ENCODE measurements around the gene PGGHG. TPM values are rescaled to one million over a fixed set of nuclear protein-coding genes. Genes with fewer than 3 reads are reported as not detected.
A peak's percentile ranks its signal among the peaks of the same experiment; 100 is the strongest.
"Not testable (repeated sequence)": the region's sequence is repeated elsewhere in the genome, so short reads cannot be mapped to it uniquely, and the experiment has no call there.

PGGHG gene
- total and polyA plus RNA-seq, 5 experiments from 2014 or later: 8.1 to 707 (median 14.9) TPM

GRCh38 chr11:329886-330253, 40.9 kb downstream of the PGGHG start:
- Mint-ChIP-seq H3K9me3 (no peaks in the 10 kb centered on the region), H3K27ac (peak overlapping the region; percentile 81 to 95 (median 92)), H3K4me1 (peaks cover 29 to 88% (median 73%) of the 10 kb centered on the region in 4 donors), H3K27me3 (no peaks in the 10 kb centered on the region), H3K36me3 (no peaks in the 10 kb centered on the region), H3K4me3 (peak overlapping the region in 9 of 10 donors; percentile 22 to 74 (median 56))
- DNase-seq (no peak), ATAC-seq (no peak)
- POLR2A ChIA-PET: interaction anchor here (0.8 to 5.6 kb wide), 10 partner anchors 10 to 123 kb away, joined by 3 to 38 read pairs (median 5); partner anchors contain the start of genes BET1L and RIC8A

GRCh38 chr11:330307-330693, 41.4 kb downstream of the PGGHG start:
- Mint-ChIP-seq H3K27ac (peak overlapping the region; percentile 81 to 95 (median 92)), H3K4me1 (peaks cover 27 to 86% (median 70%) of the 10 kb centered on the region in 4 donors), H3K27me3 (no peaks in the 10 kb centered on the region), H3K36me3 (no peaks in the 10 kb centered on the region), H3K9me3 (no peaks in the 10 kb centered on the region), H3K4me3 (peak overlapping the region in 5 of 10 donors; percentile 60 to 84 (median 73))
- POLR2A ChIA-PET: interaction anchor here (0.8 to 5.6 kb wide), 9 partner anchors 9 to 123 kb away, joined by 3 to 38 read pairs (median 6); partner anchors contain the start of genes BET1L and RIC8A
- DNase-seq (no peak), ATAC-seq (no peak)

DNA sequence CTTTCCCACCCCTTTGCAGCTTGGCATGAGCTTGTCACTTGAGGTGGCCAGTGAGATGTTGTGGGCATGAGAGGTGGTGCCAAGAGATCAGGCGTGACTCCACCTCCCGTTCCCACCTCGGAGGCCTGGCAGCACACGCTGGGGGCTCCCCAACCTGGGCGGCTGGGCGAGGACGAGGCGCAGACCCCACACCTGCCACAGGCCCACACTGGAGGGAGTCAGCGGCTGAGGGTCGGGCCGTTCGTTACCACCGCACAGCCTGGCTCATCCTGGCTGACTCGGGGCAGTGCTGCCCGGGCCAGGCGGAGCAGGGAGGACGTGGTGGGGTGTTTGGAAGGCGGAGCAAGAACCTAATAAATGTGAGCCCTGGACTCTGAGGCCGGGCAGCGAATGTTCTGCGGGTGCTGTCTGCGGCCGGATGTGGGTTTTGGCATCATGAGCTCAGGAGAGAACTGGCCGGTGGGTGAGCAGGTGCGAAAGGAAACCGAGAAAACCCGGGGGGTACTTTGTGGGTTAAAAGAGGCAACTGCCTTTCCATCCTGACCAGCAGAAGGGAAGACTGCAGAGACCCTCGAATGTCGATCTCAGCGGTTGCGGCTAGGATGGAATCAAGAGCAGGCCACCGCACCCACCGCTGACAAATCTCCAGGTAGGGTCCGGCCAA, 41.9 kb downstream of the PGGHG start:
- Mint-ChIP-seq H3K36me3 (no peaks in the 10 kb centered on the region), H3K9me3 (no peaks in the 10 kb centered on the region), H3K27ac (peak overlapping the region; percentile 64 to 94 (median 88)), H3K4me1 (peaks cover 30 to 86% (median 71%) of the 10 kb centered on the region in 4 donors), H3K27me3 (no peaks in the 10 kb centered on the region), H3K4me3 (peak overlapping the region; percentile 40 to 84 (median 66))
- POLR2A ChIA-PET: interaction anchor here (0.8 to 5.6 kb wide), 7 partner anchors 9 to 86 kb away, joined by 3 to 38 read pairs (median 20); no protein-coding TSS in a partner anchor
- ATAC-seq: no peak
- DNase-seq: no peak

- POLR2A ChIA-PET: interaction anchor here (0.6 to 5.6 kb wide), 5 partner anchors 8 to 48 kb away, joined by 8 to 38 read pairs (median 24); no protein-coding TSS in a partner anchor
- H3K36me3 Mint-ChIP-seq: no peaks in the 10 kb centered on the region
- H3K4me1 Mint-ChIP-seq: peaks cover 32 to 86% (median 71%) of the 10 kb centered on the region in 4 donors
Observed at GRCh38 chr11:331358-332060, 42.6 kb downstream of the PGGHG start.

GRCh38 chr11:332651-333480, 43.9 kb downstream of the PGGHG start:
- ATAC-seq: no peak
- no peak for DNase-seq
- peak overlapping the region in 9 of 10 donors; percentile 18 to 70 (median 54) for H3K4me3 Mint-ChIP-seq
- POLR2A ChIA-PET: interaction anchor here (0.6 to 2.4 kb wide), 4 partner anchors 9 to 17 kb away, joined by 3 to 7 read pairs (median 4); no protein-coding TSS in a partner anchor
- no peaks in the 10 kb centered on the region for H3K9me3 Mint-ChIP-seq
- no peaks in the 10 kb centered on the region for H3K36me3 Mint-ChIP-seq
- H3K4me1 Mint-ChIP-seq: peaks cover 32 to 84% (median 66%) of the 10 kb centered on the region in 4 donors
- peak overlapping the region in 8 of 10 donors; percentile 20 to 76 (median 44) for H3K27ac Mint-ChIP-seq
- no peaks in the 10 kb centered on the region for H3K27me3 Mint-ChIP-seq

More at GRCh38 chr11:331358-332060, 42.6 kb downstream of the PGGHG start:
- ATAC-seq (no peak), DNase-seq (no peak)
- Mint-ChIP-seq H3K27ac (peak overlapping the region; percentile 53 to 92 (median 82)), H3K4me3 (peak overlapping the region; percentile 40 to 84 (median 66)), H3K27me3 (no peaks in the 10 kb centered on the region), H3K9me3 (no peaks in the 10 kb centered on the region)

GRCh38 chr11:333616-334263, 44.8 kb downstream of the PGGHG start:
- POLR2A ChIA-PET: interaction anchor here (0.6 to 2.4 kb wide), 2 partner anchors 10 to 12 kb away, joined by 3 to 7 read pairs; no protein-coding TSS in a partner anchor
- H3K9me3 Mint-ChIP-seq, DNase-seq, H3K4me3 Mint-ChIP-seq, H3K36me3 Mint-ChIP-seq, ATAC-seq, H3K27me3 Mint-ChIP-seq: not testable (repeated sequence)
- Mint-ChIP-seq H3K27ac (peak overlapping the region in 2 of 10 donors; percentile 35 to 69), H3K4me1 (peaks cover 34 to 77% (median 65%) of the 10 kb centered on the region in 4 donors)

DNA sequence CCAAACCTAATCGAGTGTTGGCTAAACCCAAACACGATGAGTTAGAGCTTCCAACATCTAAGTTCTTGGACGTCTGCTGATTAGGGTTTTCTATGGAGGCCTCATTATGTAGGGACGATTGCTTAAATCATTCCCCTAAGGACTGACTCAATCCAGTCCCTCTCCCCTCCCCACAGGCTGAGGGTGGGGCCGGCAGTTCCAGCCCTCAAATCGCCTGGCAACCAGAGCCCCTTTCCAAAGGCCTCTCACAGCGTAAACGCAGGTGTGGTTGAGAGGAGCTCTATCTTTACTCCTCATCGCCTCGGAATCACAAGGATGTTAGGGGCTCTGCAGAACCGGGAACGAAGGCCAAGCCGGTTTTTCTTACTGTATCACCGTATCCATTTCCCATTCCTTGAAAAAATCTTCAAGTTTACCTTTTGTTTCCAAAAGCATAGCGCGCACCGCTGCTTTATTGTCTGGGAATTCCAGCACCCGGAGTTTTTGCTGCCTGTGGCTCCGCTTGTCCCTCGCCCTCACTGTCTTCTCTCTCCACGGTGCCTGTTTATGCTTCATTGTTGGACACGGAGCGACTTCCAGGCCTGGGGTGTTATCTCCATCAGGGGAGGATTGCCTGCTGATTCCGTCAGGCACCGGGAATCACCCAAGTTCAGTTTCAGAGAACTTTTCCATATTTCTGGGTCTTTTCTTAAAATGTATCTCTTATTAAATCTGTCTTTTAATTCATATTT, 45.5 kb downstream of the PGGHG start:
- DNase-seq: no peak
- Mint-ChIP-seq H3K9me3 (no peaks in the 10 kb centered on the region), H3K27me3 (no peaks in the 10 kb centered on the region), H3K36me3 (no peaks in the 10 kb centered on the region), H3K27ac (peak overlapping the region in 2 of 10 donors; percentile 14 to 46), H3K4me3 (no peak overlapping the region), H3K4me1 (peaks cover 29 to 71% (median 58%) of the 10 kb centered on the region in 4 donors)
- POLR2A ChIA-PET: interaction anchor here (2.4 kb wide), 1 partner anchor 11 kb away, joined by 7 read pairs; no protein-coding TSS in a partner anchor
- no peak for ATAC-seq

DNA sequence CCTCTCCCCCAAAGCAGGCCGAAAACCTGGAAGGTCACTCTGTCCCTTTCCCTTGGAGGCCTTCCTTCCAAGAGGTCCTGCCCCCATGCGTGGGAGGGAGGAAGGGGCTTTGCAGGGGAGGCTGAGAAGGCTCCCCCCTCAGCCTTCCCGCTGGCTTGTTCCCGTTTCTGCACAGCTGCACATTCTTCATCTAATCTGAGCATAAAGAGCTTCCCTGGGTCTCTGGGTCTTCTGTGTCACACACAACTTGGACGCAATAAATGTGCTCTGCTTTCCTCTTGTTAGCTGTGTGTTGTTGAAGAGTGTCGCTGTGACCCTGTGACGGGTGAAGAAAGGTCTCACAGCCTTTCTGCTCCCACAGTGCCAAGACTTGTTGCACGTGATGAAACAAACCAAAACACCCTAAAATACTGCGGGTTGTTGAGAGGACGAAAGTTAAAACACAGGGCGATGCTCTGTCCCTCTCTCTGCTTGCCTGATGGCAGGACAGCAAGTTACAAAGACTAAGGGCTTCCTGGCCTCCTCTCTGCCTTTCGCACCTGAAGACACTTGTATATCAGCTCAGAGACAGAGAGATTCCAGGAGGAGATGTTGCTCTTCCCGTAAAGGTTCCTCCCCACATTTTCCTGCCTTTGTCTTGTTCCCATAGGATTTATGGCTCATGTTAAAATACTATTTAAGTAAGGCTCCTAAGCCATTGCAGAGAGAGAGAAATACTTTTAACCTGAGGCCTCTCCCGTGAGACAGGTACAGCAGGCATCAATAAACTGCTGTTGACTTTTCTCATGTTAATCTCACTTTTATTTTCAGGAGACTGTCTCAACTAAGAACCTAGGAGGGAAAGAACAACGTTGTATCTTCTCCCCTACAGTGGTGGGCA, 47.1 kb downstream of the PGGHG start:
- peak overlapping the region; percentile 10 to 88 (median 70) for H3K27ac Mint-ChIP-seq
- POLR2A ChIA-PET: interaction anchor here (0.6 kb wide), 1 partner anchor 13 kb away, joined by 3 read pairs; no protein-coding TSS in a partner anchor
- peak overlapping the region in 7 of 10 donors; percentile 12 to 75 (median 45) for H3K4me3 Mint-ChIP-seq
- H3K27me3 Mint-ChIP-seq: no peaks in the 10 kb centered on the region
- H3K9me3 Mint-ChIP-seq: no peaks in the 10 kb centered on the region
- no peak for DNase-seq
- H3K36me3 Mint-ChIP-seq: no peaks in the 10 kb centered on the region
- ATAC-seq: peak in 1 of 2 donors; percentile 27
- peaks cover 24 to 62% (median 50%) of the 10 kb centered on the region in 4 donors for H3K4me1 Mint-ChIP-seq

DNA sequence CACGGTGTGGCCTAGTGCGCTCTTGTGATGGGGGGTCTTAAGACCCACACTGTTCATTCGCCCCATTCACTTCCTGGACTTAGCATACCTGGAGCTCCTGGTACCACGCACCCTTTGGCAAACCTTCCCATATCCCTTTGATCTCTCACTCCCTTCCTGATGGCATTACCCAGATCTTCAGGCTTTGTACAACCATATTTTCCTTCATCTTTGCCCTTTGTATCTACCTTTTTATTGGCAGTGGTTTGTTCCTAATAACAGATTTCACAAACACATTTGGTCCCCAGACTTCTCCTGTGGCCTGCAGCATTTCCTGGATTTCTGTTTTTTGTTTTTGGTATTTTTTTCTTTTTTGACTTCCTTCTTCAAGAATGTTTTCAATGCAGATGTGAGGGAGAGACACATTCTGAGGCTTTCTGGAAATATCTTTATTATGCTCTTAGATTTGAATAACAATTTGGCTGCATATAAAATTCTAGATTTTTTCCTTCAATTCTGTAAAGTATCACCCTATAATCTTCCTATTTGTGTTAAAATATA, 47.8 kb downstream of the PGGHG start:
- peak overlapping the region; percentile 10 to 88 (median 70) for H3K27ac Mint-ChIP-seq
- H3K4me3 Mint-ChIP-seq: peak overlapping the region in 7 of 10 donors; percentile 12 to 75 (median 45)
- peak in 1 of 2 donors; percentile 23 for ATAC-seq
- H3K9me3 Mint-ChIP-seq: no peaks in the 10 kb centered on the region
- peaks cover 26 to 62% (median 50%) of the 10 kb centered on the region in 4 donors for H3K4me1 Mint-ChIP-seq
- POLR2A ChIA-PET: interaction anchor here (1.1 kb wide), 1 partner anchor 17 kb away, joined by 3 read pairs; no protein-coding TSS in a partner anchor
- no peaks in the 10 kb centered on the region for H3K36me3 Mint-ChIP-seq
- DNase-seq: no peak
- H3K27me3 Mint-ChIP-seq: no peaks in the 10 kb centered on the region

- POLR2A ChIA-PET: interaction anchor here (0.6 to 1.1 kb wide), 3 partner anchors 16 to 40 kb away, joined by 3 to 4 read pairs (median 3); no protein-coding TSS in a partner anchor
- no peak for ATAC-seq
Observed at GRCh38 chr11:337711-338110, 48.8 kb downstream of the PGGHG start.

More at GRCh38 chr11:337711-338110, 48.8 kb downstream of the PGGHG start:
- Mint-ChIP-seq H3K4me1 (peaks cover 27 to 64% (median 52%) of the 10 kb centered on the region in 4 donors), H3K9me3 (no peaks in the 10 kb centered on the region), H3K27me3 (no peaks in the 10 kb centered on the region), H3K27ac (no peak overlapping the region), H3K4me3 (peak overlapping the region in 1 of 10 donors; percentile 29), H3K36me3 (no peaks in the 10 kb centered on the region)
- no peak for DNase-seq
